BLaER1 (cell line): ENCODE data around the gene IGSF23.

Experiments
- H3K27ac ChIP-seq: shearing (Covaris generic); formaldehyde crosslinking; 2 replicates; pipeline ENCODE4 v1.8.1; 2022
- H3K27me3 ChIP-seq: shearing (Covaris generic); formaldehyde crosslinking; 2 replicates; pipeline ENCODE4 v1.8.1; 2022
- H3K36me3 ChIP-seq: shearing (Covaris generic); formaldehyde crosslinking; 2 replicates; pipeline ENCODE4 v1.8.1; 2022
- H3K4me1 ChIP-seq: shearing (Covaris generic); formaldehyde crosslinking; 2 replicates; pipeline ENCODE4 v1.8.1; 2022
- H3K4me2 ChIP-seq: shearing (Covaris generic); formaldehyde crosslinking; 2 replicates; pipeline ENCODE4 v1.8.1; 2022
- H3K4me3 ChIP-seq: shearing (Covaris generic); formaldehyde crosslinking; 2 replicates; pipeline ENCODE4 v1.8.1; 2022
- H3K9ac ChIP-seq: shearing (Covaris generic); formaldehyde crosslinking; 2 replicates; pipeline ENCODE4 v1.8.1; 2022
- H3K9me3 ChIP-seq: shearing (Covaris generic); formaldehyde crosslinking; 2 replicates; pipeline ENCODE4 v1.8.1; 2022
- H4K20me1 ChIP-seq: shearing (Covaris generic); formaldehyde crosslinking; 2 replicates; pipeline ENCODE4 v1.8.1; 2022
- Cebpa-rat ChIP-seq: shearing (Covaris generic); IDR thresholded peaks from 2 replicates; pipeline ENCODE4 v1.8.1; 2022

The IGSF23 gene

GRCh38 chr19:44598355-44598754, 15.0 kb upstream of the IGSF23 start:
- no peak for TF ChIP-seq Cebpa-rat
- H3K4me2 ChIP-seq, result no peak overlapping the region
- no peaks in the 10 kb centered on the region for H3K27me3 ChIP-seq
- H4K20me1 ChIP-seq, result no peaks in the 10 kb centered on the region
- H3K36me3 ChIP-seq, result no peaks in the 10 kb centered on the region
- H3K9me3 ChIP-seq, result peaks cover 7% of the 10 kb centered on the region; the same call in 1 of the 2 replicates
- H3K4me1 ChIP-seq, result no peaks in the 10 kb centered on the region
- no peak overlapping the region for H3K9ac ChIP-seq
- no peak overlapping the region for H3K4me3 ChIP-seq
- H3K27ac ChIP-seq, result no peak overlapping the region

GRCh38 chr19:44598880-44599279, 14.5 kb upstream of the IGSF23 start:
- TF ChIP-seq Cebpa-rat, result no peak
- H3K4me3 ChIP-seq, result no peak overlapping the region
- H3K9ac ChIP-seq, result no peak overlapping the region
- H3K27ac ChIP-seq, result no peak overlapping the region
- H3K36me3 ChIP-seq, result no peaks in the 10 kb centered on the region
- peaks cover 7% of the 10 kb centered on the region; the same call in 1 of the 2 replicates for H3K9me3 ChIP-seq
- H3K4me2 ChIP-seq, result no peak overlapping the region
- no peaks in the 10 kb centered on the region for H3K27me3 ChIP-seq
- no peaks in the 10 kb centered on the region for H4K20me1 ChIP-seq
- no peaks in the 10 kb centered on the region for H3K4me1 ChIP-seq

GRCh38 chr19:44600466-44600865, 12.9 kb upstream of the IGSF23 start:
- no peaks in the 10 kb centered on the region for H3K27me3 ChIP-seq
- no peak overlapping the region for H3K9ac ChIP-seq

GRCh38 chr19:44602081-44602480, 11.3 kb upstream of the IGSF23 start:
- Histone ChIP-seq H3K4me3 (no peak overlapping the region), H3K9ac (no peak overlapping the region), H3K4me2 (no peak overlapping the region), H3K27ac (no peak overlapping the region), H4K20me1 (no peaks in the 10 kb centered on the region), H3K9me3 (peaks cover 7% of the 10 kb centered on the region; the same call in 1 of the 2 replicates), H3K27me3 (no peaks in the 10 kb centered on the region), H3K4me1 (peaks cover 3% of the 10 kb centered on the region), H3K36me3 (no peaks in the 10 kb centered on the region)
- no peak for TF ChIP-seq Cebpa-rat

More at GRCh38 chr19:44600466-44600865, 12.9 kb upstream of the IGSF23 start:
- no peak overlapping the region for H3K4me2 ChIP-seq
- no peaks in the 10 kb centered on the region for H3K4me1 ChIP-seq
- H3K36me3 ChIP-seq, result no peaks in the 10 kb centered on the region
- H3K9me3 ChIP-seq, result peaks cover 7% of the 10 kb centered on the region; the same call in 1 of the 2 replicates
- no peak overlapping the region for H3K27ac ChIP-seq
- no peaks in the 10 kb centered on the region for H4K20me1 ChIP-seq
- TF ChIP-seq Cebpa-rat, result no peak
- no peak overlapping the region for H3K4me3 ChIP-seq

- no peak for TF ChIP-seq Cebpa-rat
- H3K4me3 ChIP-seq, result no peak overlapping the region
- peaks cover under 1% of the 10 kb centered on the region; the same call in 1 of the 2 replicates for H3K9me3 ChIP-seq
- H3K36me3 ChIP-seq, result no peaks in the 10 kb centered on the region
- H3K27me3 ChIP-seq, result no peaks in the 10 kb centered on the region
- no peak overlapping the region for H3K9ac ChIP-seq
- H3K4me1 ChIP-seq, result peaks cover 9% of the 10 kb centered on the region
- no peak overlapping the region for H3K27ac ChIP-seq
- no peaks in the 10 kb centered on the region for H4K20me1 ChIP-seq
- H3K4me2 ChIP-seq, result no peak overlapping the region
These were observed 10.0 kb upstream of the IGSF23 start for GRCh38 chr19:44603201-44603945.

GRCh38 chr19:44604241-44604640, 9.1 kb upstream of the IGSF23 start:
- Histone ChIP-seq H3K36me3 (no peaks in the 10 kb centered on the region), H3K27ac (no peak overlapping the region), H3K4me1 (peaks cover 9% of the 10 kb centered on the region), H3K4me2 (no peak overlapping the region), H3K27me3 (no peaks in the 10 kb centered on the region), H3K9ac (no peak overlapping the region), H4K20me1 (no peaks in the 10 kb centered on the region), H3K4me3 (no peak overlapping the region), H3K9me3 (no peaks in the 10 kb centered on the region)
- TF ChIP-seq Cebpa-rat, result no peak

GRCh38 chr19:44605547-44605946, 7.8 kb upstream of the IGSF23 start:
- no peaks in the 10 kb centered on the region for H3K27me3 ChIP-seq
- H4K20me1 ChIP-seq, result no peaks in the 10 kb centered on the region
- no peak for TF ChIP-seq Cebpa-rat
- no peak overlapping the region for H3K9ac ChIP-seq
- peaks cover 9% of the 10 kb centered on the region for H3K4me1 ChIP-seq
- no peaks in the 10 kb centered on the region for H3K36me3 ChIP-seq
- H3K27ac ChIP-seq, result no peak overlapping the region
- H3K4me2 ChIP-seq, result no peak overlapping the region
- no peaks in the 10 kb centered on the region for H3K9me3 ChIP-seq
- H3K4me3 ChIP-seq, result no peak overlapping the region

GRCh38 chr19:44607049-44607448, 6.3 kb upstream of the IGSF23 start:
- TF ChIP-seq Cebpa-rat, result no peak
- no peaks in the 10 kb centered on the region for H3K36me3 ChIP-seq
- H4K20me1 ChIP-seq, result no peaks in the 10 kb centered on the region
- no peaks in the 10 kb centered on the region for H3K9me3 ChIP-seq
- peak overlapping the region; percentile 22 for H3K4me2 ChIP-seq
- H3K27me3 ChIP-seq, result no peaks in the 10 kb centered on the region
- H3K27ac ChIP-seq, result no peak overlapping the region
- no peak overlapping the region for H3K4me3 ChIP-seq
- H3K4me1 ChIP-seq, result peaks cover 9% of the 10 kb centered on the region
- no peak overlapping the region for H3K9ac ChIP-seq

- Histone ChIP-seq H3K36me3 (no peaks in the 10 kb centered on the region), H3K9me3 (no peaks in the 10 kb centered on the region), H3K27ac (no peak overlapping the region), H3K4me2 (no peak overlapping the region), H3K4me3 (no peak overlapping the region), H4K20me1 (no peaks in the 10 kb centered on the region), H3K27me3 (no peaks in the 10 kb centered on the region), H3K4me1 (peaks cover 9% of the 10 kb centered on the region), H3K9ac (no peak overlapping the region)
- no peak for TF ChIP-seq Cebpa-rat
These were observed 5.4 kb upstream of the IGSF23 start for GRCh38 chr19:44607917-44608316.

- no peak overlapping the region for H3K4me2 ChIP-seq
- no peaks in the 10 kb centered on the region for H3K36me3 ChIP-seq
- H3K4me3 ChIP-seq, result no peak overlapping the region
- no peaks in the 10 kb centered on the region for H4K20me1 ChIP-seq
- TF ChIP-seq Cebpa-rat, result no peak
- no peaks in the 10 kb centered on the region for H3K27me3 ChIP-seq
- H3K9me3 ChIP-seq, result no peaks in the 10 kb centered on the region
- H3K9ac ChIP-seq, result no peak overlapping the region
- H3K27ac ChIP-seq, result no peak overlapping the region
- H3K4me1 ChIP-seq, result peaks cover 9% of the 10 kb centered on the region
These were observed 5.0 kb upstream of the IGSF23 start for GRCh38 chr19:44608391-44608821.
